Left ventricle myocardium inferior (tissue), 1 donor: ENCODE data around the gene DAB2IP. TPM values are rescaled to one million over a fixed set of nuclear protein-coding genes. Genes with fewer than 3 reads are reported as not detected.

ENCODE experiments used
- DNase-seq: peaks from one replicate; pipeline ENCODE4 v3.0.0-alpha.2; 2020
- H3K27ac ChIP-seq: fragments of 200-600 bp; replicated peaks from 2 replicates; pipeline ENCODE4 v1.8.0; 2021
- H3K27me3 ChIP-seq: fragments of 200-600 bp; 2 replicates; pipeline ENCODE4 v1.8.0; 2021; ENCODE audit warnings: low read depth
- H3K36me3 ChIP-seq: fragments of 200-600 bp; 2 replicates; pipeline ENCODE4 v1.8.0; 2021
- H3K4me1 ChIP-seq: fragments of 200-600 bp; 2 replicates; pipeline ENCODE4 v1.8.0; 2021
- H3K4me3 ChIP-seq: fragments of 200-600 bp; 2 replicates; pipeline ENCODE4 v1.8.0; 2021; ENCODE audit warnings: mild to moderate bottlenecking, moderate library complexity
- H3K9me3 ChIP-seq: fragments of 200-600 bp; replicated peaks from 2 replicates; pipeline ENCODE4 v1.8.0; 2021
- intact Hi-C: fragments of 100-400 bp; cut with micrococcal nuclease; formaldehyde crosslinking; loops from one replicate; pipeline ENCODE4 v1.11.0; 2022
- total RNA-seq: library from RNA; stranded (reverse); fragmentation: NEBNext Ultra II Directional; extraction: Animal tissue kit (Norgen Biotek cat#: 25700); gene quantifications from one replicate; pipeline ENCODE4 v1.2.1, GENCODE V29; 2021
- TF ChIP-seq, protein P1 (sequence below): fragments of 200-600 bp; IDR thresholded peaks from 2 replicates; pipeline ENCODE4 v1.8.0; 2021; ENCODE audit warnings: antibody characterized with exemption, mild to moderate bottlenecking, borderline replicate concordance
- donor health status: DM: no; HTN: yes; CAD: no; lungs with severe emphysema.

DAB2IP gene
- total RNA-seq, 1 donor from 2014 or later: 50.7 TPM

DNA sequence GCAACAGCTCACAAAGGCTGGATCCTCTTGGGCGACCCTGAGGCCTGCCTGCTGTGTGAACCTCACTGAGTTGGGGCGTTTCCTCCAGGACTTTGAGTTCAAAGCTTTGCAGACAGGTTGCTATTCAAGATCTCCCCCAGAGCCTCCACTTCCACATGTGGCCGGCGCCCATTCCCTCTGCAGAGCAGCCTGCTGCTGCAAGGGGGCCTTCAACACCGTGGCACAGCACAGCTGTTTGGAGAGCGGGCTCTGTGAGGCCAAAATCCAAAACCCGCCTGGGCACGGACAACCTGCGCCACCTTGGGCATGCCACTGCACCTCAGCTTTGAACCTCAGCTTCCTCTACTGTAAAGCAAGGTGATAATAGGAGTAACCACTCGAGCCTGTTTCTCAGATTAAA lies 160.3 kb downstream of the DAB2IP start:
- no peaks in the 10 kb centered on the region for H3K36me3 ChIP-seq
- TF ChIP-seq, protein P1, sequence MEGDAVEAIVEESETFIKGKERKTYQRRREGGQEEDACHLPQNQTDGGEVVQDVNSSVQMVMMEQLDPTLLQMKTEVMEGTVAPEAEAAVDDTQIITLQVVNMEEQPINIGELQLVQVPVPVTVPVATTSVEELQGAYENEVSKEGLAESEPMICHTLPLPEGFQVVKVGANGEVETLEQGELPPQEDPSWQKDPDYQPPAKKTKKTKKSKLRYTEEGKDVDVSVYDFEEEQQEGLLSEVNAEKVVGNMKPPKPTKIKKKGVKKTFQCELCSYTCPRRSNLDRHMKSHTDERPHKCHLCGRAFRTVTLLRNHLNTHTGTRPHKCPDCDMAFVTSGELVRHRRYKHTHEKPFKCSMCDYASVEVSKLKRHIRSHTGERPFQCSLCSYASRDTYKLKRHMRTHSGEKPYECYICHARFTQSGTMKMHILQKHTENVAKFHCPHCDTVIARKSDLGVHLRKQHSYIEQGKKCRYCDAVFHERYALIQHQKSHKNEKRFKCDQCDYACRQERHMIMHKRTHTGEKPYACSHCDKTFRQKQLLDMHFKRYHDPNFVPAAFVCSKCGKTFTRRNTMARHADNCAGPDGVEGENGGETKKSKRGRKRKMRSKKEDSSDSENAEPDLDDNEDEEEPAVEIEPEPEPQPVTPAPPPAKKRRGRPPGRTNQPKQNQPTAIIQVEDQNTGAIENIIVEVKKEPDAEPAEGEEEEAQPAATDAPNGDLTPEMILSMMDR: no peak
- H3K4me3 ChIP-seq: no peak overlapping the region
- no peak for DNase-seq
- no peaks in the 10 kb centered on the region for H3K4me1 ChIP-seq
- intact Hi-C loops: no loop called here
- H3K27me3 ChIP-seq: no peaks in the 10 kb centered on the region
- H3K27ac ChIP-seq: no peak overlapping the region
- no peaks in the 10 kb centered on the region for H3K9me3 ChIP-seq

DNA sequence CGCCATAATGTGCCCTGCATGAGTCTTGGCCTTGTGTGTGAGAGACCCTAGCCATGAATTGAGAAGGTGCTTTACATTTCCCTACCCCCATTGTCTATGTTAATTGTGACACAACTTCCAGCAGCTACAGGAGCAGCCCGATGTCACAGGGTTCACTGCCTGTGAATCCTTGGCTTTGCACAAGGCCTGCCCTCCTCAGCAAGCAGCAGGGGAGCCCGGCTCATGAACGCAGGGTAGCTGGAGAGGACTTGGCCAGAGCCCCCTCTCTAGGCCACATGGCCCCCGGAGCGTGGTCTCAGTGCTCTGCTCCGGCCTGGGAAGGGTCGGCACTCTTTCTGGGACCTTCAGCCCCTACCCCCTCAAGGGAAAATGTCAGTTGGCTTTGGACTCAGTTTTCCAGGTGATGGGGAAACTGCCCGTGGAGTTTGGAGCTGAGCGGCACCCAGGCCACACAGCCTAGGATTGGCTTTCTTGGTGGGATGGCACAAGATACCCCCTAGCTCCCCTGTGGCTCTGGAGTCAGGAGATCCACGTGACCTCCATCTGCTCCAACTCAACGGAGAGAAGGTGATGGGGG lies 160.8 kb downstream of the DAB2IP start:
- no peak for DNase-seq
- Histone ChIP-seq H3K36me3 (no peaks in the 10 kb centered on the region), H3K27ac (no peak overlapping the region), H3K4me1 (no peaks in the 10 kb centered on the region), H3K4me3 (no peak overlapping the region), H3K9me3 (no peaks in the 10 kb centered on the region), H3K27me3 (no peaks in the 10 kb centered on the region)
- TF ChIP-seq, protein P1: no peak
- intact Hi-C loops: no loop called here

DNA sequence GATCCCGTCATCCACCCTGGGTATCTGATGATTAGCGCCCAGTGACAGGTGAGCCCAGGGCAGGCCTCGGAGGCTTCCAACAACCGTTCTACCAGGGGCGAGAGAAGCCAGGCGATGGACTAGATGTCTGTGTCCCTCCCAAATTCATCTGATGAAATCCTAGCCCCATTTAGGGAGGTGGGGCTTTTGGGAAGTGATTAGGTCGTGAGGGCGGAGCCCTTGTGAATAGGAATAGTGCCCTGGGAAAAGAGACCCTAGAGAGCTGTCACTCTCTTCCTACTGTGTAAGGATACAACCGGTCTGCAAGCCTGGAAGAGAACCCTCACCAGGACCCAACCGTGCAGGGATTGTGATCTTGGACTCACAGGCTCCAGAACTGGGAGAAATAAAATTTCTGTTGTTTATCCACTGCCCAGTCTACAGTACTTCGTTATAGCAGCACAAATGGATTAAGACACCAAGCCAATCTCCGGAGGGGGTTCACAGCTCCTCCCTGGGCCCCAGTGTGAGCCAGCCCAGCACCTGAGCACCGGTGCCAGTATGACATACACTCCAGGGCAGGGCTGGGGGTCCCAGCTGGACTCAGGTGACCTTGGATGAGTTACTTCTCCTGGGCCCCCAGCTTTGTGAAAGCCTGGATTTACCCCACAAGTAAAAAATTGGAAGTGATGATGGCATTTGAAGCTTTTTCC lies 162.2 kb downstream of the DAB2IP start:
- TF ChIP-seq, protein P1: no peak
- intact Hi-C loops: no loop called here
- no peak for DNase-seq

DNA sequence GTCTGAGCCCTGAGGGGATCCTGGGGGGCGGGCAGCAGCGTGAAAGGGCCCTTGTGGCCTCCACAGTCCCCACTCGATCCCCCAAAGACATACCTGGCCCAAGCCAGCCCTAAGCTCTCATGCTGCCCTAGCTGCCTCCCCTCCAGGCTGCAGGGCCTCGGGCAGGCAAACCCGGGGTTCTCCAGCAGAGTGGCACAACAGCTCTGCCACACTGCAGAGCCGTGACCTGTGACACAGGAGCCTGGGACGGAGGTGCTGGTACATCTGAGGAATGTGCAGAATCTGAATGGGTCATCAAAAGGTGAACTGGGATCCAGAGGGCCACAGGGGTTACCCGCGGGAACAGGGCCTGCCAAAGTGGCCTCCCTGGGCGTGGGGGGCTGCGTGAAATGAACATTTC lies 163.2 kb downstream of the DAB2IP start:
- Histone ChIP-seq H3K36me3 (no peaks in the 10 kb centered on the region), H3K27me3 (no peaks in the 10 kb centered on the region), H3K4me3 (no peak overlapping the region), H3K4me1 (peaks cover 4% of the 10 kb centered on the region), H3K9me3 (no peaks in the 10 kb centered on the region), H3K27ac (no peak overlapping the region)
- intact Hi-C loops: no loop called here
- no peak for DNase-seq
- TF ChIP-seq, protein P1: no peak

More for the DNA sequence above, 162.2 kb downstream of the DAB2IP start:
- H3K9me3 ChIP-seq: no peaks in the 10 kb centered on the region
- H3K27ac ChIP-seq: no peak overlapping the region
- H3K4me3 ChIP-seq: no peak overlapping the region
- no peaks in the 10 kb centered on the region for H3K27me3 ChIP-seq
- H3K4me1 ChIP-seq: no peaks in the 10 kb centered on the region
- no peaks in the 10 kb centered on the region for H3K36me3 ChIP-seq

DNA sequence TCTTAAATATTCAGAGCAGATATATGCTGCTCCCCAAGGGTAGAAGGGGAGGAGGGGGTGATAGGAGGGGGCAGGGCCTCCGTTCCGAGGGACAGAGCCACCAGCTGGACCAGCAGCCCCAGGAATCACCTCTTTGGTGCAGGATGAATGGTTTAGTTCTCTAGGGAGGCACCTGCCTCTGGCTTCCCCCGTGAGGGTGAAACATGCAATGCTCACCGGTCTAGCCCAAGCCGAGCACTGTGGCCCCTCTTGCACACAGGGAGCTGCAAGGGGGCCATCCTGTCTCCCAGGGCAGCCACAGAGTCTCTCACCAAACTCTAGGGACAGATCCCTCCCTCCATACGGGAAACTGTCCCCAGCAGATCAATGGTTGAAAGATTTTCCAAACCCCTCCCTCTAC lies 163.7 kb downstream of the DAB2IP start:
- Histone ChIP-seq H3K27ac (no peak overlapping the region), H3K4me1 (peaks cover 9% of the 10 kb centered on the region), H3K9me3 (no peaks in the 10 kb centered on the region), H3K27me3 (no peaks in the 10 kb centered on the region), H3K36me3 (no peaks in the 10 kb centered on the region), H3K4me3 (no peak overlapping the region)
- intact Hi-C loops: no loop called here
- no peak for DNase-seq
- TF ChIP-seq, protein P1: no peak
